HG03066 (cell line): ENCODE measurements around the gene TMC8.
A peak's percentile ranks its signal among the peaks of the same experiment; 100 is the strongest.
"Not testable (repeated sequence)": the region's sequence is repeated elsewhere in the genome, so short reads cannot be mapped to it uniquely, and the experiment has no call there.

Experiments
- ATAC-seq: cut with Tn5 transposase; IDR thresholded peaks from one replicate; pipeline ENCODE4 v1.9.1; 2021; ENCODE audit warnings: low read depth; ENCODE audit not compliant: unreplicated experiment

The TMC8 gene, protein sequence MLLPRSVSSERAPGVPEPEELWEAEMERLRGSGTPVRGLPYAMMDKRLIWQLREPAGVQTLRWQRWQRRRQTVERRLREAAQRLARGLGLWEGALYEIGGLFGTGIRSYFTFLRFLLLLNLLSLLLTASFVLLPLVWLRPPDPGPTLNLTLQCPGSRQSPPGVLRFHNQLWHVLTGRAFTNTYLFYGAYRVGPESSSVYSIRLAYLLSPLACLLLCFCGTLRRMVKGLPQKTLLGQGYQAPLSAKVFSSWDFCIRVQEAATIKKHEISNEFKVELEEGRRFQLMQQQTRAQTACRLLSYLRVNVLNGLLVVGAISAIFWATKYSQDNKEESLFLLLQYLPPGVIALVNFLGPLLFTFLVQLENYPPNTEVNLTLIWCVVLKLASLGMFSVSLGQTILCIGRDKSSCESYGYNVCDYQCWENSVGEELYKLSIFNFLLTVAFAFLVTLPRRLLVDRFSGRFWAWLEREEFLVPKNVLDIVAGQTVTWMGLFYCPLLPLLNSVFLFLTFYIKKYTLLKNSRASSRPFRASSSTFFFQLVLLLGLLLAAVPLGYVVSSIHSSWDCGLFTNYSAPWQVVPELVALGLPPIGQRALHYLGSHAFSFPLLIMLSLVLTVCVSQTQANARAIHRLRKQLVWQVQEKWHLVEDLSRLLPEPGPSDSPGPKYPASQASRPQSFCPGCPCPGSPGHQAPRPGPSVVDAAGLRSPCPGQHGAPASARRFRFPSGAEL

DNA sequence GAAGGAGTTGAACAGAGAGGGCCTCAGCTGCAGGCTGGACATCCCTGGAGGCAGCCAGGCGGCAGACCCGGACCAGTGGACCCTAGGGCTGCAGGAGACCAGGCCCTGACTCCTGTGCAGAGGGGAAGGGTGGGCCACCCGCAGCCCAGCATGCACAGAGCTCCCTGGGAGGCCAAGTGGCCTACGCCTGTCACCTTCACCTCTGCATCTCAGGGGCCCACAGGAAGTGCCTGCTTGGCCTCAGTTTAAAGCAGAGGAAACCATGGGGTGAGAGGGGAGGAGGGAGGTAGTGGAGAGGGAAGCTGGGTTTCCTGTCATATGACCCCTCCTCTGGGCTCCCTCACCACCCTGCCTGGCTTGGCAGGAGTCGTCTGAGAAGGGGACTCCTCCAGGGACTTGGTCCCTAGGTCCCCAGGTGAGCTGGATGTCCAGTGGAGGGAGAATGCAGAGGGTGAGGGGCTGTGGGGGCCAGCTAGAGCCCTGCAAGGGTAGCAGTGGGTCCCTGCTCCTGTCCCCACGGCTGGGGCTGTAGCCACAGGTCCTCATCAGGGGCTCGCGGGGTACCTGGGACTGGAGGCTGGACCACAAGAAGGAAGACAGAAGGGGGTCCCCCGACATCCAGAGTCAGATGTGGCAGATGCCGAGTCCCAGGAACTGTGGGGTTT is at the start of gene TMC8:
TSS of gene TMC8 (plus strand) at position 335 of the 665 bp plus-strand sequence. CDS start 818 bp downstream, outside the sequence.
- peak; percentile 31 for ATAC-seq

DNA sequence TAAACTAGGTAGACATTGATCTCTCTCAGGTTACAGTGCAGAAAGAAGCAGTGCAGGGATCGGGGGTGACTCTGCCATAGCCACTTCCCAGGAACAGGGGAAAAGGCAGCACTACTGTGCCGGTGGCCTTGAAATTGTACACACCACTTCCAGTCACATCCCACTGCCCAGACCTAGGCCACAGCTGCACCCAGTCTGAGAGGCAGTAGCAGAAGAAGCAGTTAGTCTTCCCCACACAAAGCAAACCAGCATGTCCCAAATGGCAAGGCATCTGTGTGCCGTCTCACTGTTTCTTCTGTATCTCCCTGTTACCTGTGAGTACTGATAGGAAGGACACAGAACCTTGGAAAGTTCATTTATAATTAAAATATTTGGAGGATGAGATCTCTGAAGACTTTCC is 49.0 kb upstream of the TMC8 start:
- no peak for ATAC-seq

DNA sequence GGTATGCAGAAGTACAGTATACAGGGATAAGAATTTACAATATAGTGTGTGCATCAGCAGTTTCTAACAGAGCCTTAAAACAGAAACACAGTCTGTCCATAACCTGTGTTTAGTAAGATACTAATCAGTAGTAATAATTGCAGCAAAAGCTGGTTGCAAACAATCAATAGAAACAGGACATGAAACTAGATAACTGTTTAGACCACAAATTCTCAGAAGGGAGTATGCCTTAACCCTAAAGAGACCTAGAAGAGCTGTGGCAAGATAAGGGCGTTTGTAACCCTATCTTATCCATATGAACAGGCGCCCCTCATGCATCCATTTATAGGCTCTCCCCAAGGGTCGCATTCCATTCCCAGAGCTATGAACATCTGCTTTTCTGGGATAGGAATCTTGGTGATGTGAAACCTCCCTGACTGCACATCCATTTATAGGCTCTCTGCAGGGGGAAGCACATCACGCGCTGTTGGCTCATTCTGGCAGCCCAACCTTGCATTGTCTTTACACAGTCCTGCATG is 48.2 kb upstream of the TMC8 start:
- ATAC-seq: not testable (repeated sequence)

- no peak for ATAC-seq
Measured at GRCh38 chr17:78082988-78083387, 47.6 kb upstream of the TMC8 start.

DNA sequence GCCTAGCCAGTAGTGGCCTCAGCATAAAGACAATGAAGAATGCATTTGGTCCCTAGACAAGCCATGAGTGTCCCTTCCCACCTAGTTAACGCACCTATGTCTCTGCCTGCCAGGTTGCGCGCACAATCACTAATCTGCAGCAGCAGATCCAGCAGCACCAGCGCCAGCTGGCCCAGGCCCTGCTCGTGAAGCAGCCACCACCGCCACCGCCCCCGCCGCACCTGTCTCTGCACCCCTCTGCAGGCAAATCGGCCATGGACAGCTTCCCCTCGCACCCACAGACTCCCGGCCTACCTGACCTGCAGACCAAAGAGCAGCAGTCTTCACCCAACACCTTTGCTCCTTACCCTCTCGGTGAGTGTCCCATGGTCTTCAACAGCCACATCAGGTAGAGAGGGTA is 43.8 kb upstream of the TMC8 start:
- ATAC-seq: no peak

DNA sequence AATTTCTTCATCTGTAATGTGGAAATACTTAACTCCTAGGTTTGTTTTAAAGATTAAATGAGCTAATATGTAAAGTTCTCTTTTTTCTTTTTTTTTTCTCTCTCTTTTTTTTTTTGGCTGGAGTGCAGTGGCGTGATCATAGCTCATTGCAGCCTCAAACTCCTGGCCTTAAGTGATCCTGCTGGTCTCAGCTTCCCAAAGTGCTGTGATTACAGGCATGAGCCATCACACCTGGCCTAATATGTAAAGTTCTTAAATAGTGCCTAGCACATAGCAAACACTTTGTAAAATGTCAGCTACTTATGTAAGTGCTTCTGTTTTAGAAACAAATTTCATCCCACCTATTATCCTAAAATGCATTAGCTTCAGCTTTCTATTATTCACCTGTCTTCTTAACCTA is 42.0 kb upstream of the TMC8 start:
- ATAC-seq: no peak

- ATAC-seq: no peak
Measured at GRCh38 chr17:78089576-78090281, 40.8 kb upstream of the TMC8 start.

GRCh38 chr17:78092794-78093324 is 37.7 kb upstream of the TMC8 start:
- ATAC-seq: no peak

DNA sequence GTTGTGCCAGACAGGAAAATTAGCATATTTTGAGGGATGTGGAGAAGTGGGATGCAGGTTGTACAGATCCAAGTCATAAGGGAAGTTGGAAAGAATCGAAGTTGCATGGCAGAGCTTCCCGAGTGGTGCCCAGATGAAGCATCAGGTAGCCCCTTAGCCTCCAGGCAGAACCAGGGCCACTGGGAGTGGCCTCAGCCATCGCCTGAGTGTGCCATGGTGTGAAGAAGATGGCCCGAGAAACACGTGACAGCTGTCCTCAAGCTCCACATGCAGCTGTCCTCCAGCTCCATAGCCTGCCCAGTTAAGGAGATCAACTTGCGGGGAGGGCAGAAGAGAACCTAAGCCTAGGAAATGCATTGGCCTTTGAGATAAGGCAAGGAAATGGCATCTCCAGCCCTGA is 35.5 kb upstream of the TMC8 start:
- no peak for ATAC-seq

DNA sequence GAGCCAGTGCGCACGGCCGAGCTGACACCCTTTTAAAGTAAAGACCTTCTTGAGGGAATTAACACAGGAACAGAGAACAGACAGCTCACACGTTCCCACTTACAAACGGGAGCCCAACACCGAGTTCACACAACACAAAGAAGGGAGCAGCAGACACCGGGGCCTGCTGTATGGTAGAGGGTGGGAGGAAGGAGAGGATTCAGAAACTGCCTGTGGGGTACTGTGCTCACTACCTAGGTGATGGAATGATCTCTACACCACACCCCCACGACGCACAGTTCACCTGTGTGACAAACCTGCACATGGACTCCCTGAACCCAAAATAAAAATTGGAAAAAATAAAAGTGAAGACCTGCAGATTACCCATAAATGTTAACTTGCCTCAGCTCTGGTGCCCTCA is 34.5 kb upstream of the TMC8 start:
- ATAC-seq: no peak

GRCh38 chr17:78101112-78101511 is 29.5 kb upstream of the TMC8 start:
- no peak for ATAC-seq

DNA sequence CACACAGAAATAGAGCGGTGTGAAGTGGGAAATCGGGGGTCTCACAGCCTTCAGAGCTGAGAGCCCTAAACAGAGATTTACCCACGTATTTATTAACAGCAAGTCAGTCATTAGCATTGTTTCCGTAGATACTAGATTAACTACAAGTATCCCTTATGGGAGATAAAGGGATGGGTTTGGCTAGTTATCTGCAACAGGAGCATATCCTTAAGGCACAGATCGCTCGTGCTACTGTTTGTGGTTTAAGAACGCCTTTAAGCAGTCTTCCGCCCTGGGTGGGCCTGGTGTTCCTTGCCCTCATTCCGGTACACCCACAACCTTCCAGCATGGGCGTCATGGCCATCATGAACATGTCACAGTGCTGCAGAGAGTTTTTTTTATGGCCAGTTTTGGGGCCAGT is 29.0 kb upstream of the TMC8 start:
- ATAC-seq: no peak

- ATAC-seq: no peak
Measured at GRCh38 chr17:78103311-78103710, 27.3 kb upstream of the TMC8 start.

GRCh38 chr17:78104540-78104941 is 26.0 kb upstream of the TMC8 start:
- no peak for ATAC-seq

DNA sequence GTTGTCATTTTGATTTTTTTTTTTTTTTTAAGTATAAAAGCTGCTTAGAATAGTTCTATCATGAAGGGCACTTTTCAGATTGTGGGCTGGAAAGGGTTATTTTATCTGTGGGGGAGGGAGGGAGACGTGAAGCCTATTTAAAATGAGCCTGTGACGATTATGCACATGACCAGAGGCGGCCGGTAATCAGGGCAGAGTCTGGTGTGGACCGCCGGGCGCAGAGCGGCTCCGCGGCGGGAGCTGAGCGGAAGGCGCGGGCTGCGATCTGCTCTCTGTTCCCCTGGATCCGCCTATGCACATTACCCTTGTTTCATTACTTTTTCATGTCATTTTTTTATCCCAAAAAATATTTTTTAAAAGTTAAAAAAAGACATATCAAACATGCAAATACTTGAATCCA is 25.5 kb upstream of the TMC8 start:
- no peak for ATAC-seq

DNA sequence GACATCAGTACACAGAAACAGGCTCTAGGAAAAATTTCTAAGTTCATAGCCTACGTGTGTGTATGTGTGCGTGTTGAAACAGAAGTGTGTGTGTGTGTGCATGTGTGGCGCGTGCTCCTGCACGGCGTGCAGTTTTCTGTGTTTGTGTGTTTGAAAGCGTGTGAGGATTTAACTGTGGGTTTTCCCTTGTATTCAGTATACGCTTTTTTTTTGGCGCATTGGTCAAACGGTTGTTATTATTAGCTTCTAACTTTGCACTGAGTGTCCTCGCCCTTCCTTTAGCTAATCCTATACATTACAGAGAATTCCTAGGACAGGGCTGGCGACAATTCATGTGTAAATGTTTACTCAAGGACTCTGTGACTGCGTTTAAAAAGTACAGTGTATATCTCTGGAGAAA is 25.0 kb upstream of the TMC8 start:
- no peak for ATAC-seq

DNA sequence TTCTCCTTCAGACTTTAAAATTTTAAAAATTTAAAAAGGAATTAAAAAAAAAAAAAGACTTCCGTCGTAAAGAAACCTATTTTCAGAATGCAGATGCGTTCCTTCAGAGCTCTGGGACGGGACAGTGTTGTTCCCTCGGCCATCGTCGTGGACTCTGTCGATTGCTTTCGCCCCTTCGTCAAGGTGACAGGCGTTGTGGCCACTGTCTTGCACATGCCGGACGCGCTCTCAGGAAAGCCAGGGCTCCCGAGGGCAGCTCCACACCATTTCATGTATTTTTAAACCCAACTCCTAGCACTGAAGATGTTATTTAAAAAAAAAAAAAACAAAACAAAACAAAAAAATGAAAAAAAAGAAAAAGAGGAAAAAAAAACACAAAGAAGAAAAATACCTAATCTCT is 24.4 kb upstream of the TMC8 start:
- ATAC-seq: no peak

GRCh38 chr17:78107457-78107856 is 23.1 kb upstream of the TMC8 start:
- no peak for ATAC-seq

- no peak for ATAC-seq
Measured at GRCh38 chr17:78107976-78108725, 22.4 kb upstream of the TMC8 start.
